Measurements from ENCODE around the gene DNMT1.

- TF ChIP-seq ZFP30 (CRISPR knock-in tag; IDR thresholded peaks at IDR 0.05): no peak
- TF ChIP-seq CSRNP3 (CRISPR knock-in tag; IDR thresholded peaks at IDR 0.05): no peak
- TF ChIP-seq ZFP3 (CRISPR knock-in tag; IDR thresholded peaks at IDR 0.05): no peak
- no peak for TF ChIP-seq CSDC2 (CRISPR knock-in tag; IDR thresholded peaks at IDR 0.05)
- no peak for TF ChIP-seq PATZ1 (CRISPR knock-in tag; IDR thresholded peaks at IDR 0.05; ENCODE audit: borderline replicate concordance)
These were observed 57.8 kb downstream of the DNMT1 start for GRCh38 chr19:10136936-10137335.

Data from SK-N-SH treated with all-trans-retinoic acid at 6 μM for 48 hours (cell line).